Right cardiac atrium (tissue), 5 donors: ENCODE data around the gene TMEFF1. TPM values are rescaled to one million over a fixed set of nuclear protein-coding genes. Genes with fewer than 3 reads are reported as not detected.

ENCODE experiments used
- ATAC-seq, 2 donors: fragments of 200-7000 bp; cut with Tn5 transposase; one replicate each; pipeline versions ENCODE4 v1.8.0 to v1.9.1; 2020; ENCODE audit warnings: moderate library complexity in 2 of 2, mild to moderate bottlenecking in 1 of 2
- DNase-seq, 3 donors: peaks; one replicate each; pipeline ENCODE4 v3.0.0-alpha.2; 2020
- H3K27ac ChIP-seq: one replicate; pipeline ENCODE4 v1.5.1; 2013; ENCODE audit warnings: mild to moderate bottlenecking, low read length, control low read depth, moderate library complexity
- H3K27me3 ChIP-seq: one replicate; pipeline ENCODE4 v1.6.1; 2013; ENCODE audit not compliant: control insufficient read depth, insufficient read depth
- H3K4me1 ChIP-seq: one replicate; pipeline ENCODE4 v1.6.1; 2013; ENCODE audit warnings: low read length; ENCODE audit not compliant: control insufficient read depth, insufficient read depth
- H3K4me3 ChIP-seq: one replicate; pipeline ENCODE4 v1.5.1; 2013; ENCODE audit warnings: low read length, control low read depth
- H3K9me3 ChIP-seq: one replicate; pipeline ENCODE4 v1.6.1; 2013; ENCODE audit warnings: low read length; ENCODE audit not compliant: control insufficient read depth
- WGBS: extraction: QIAGEN DNeasy Blood & Tissue Kit; methylation state at CpG from one replicate; pipeline ENCODE4 v1.1.7; 2013; 5-methylcytosine and 5-hydroxymethylcytosine counted together
- intact Hi-C, 4 donors: fragments of 100-400 bp; cut with DNase I; formaldehyde crosslinking; loops; one replicate each; pipeline versions ENCODE4 v1.11.0 to v1.14.0; 2022 to 2023
- long read RNA-seq, 4 donors: library from polyadenylated mRNA; unstranded; transcript quantifications; one replicate each; pipeline ENCODE4 v2.0.0, GENCODE V29; 2020 to 2021
- polyA plus RNA-seq: library from polyadenylated mRNA; stranded (reverse); fragments of 200-250 nt; gene quantifications from one replicate; pipeline ENCODE4 v1.2.3, GENCODE V29; 2013
- total RNA-seq, 4 donors: library from RNA; stranded (reverse); fragmentation: NEBNext Ultra II Directional; extraction: Animal tissue kit (Norgen Biotek cat#: 25700); gene quantifications; one replicate each; pipeline ENCODE4 v1.2.1, GENCODE V29; 2021
- donor health status: healthy with polysubstance abuse.
- donor health status: DM: no; HTN: yes; CAD: no.
- donor health status: DM: no; HTN: no; CAD: no.
- donor health status: DM: no; HTN: yes; CAD: no; lungs with severe emphysema.
- donor health status: DM: yes; HTN: yes; CAD: no.

TMEFF1 gene, protein sequence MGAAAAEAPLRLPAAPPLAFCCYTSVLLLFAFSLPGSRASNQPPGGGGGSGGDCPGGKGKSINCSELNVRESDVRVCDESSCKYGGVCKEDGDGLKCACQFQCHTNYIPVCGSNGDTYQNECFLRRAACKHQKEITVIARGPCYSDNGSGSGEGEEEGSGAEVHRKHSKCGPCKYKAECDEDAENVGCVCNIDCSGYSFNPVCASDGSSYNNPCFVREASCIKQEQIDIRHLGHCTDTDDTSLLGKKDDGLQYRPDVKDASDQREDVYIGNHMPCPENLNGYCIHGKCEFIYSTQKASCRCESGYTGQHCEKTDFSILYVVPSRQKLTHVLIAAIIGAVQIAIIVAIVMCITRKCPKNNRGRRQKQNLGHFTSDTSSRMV
- total RNA-seq, result under 1 TPM in 2 of 4 donors, not detected in 2; 0.15 to 0.34 TPM
- 0.02 TPM for polyA plus RNA-seq
- long read RNA-seq, donor 1, result 0 reads
- long read RNA-seq, donor 2, result 0 reads
- long read RNA-seq, donor 3, result 0 reads
- long read RNA-seq, donor 4, partial matches to known transcripts, result 0 of 1 reads
- long read RNA-seq, donor 4, other reads (novel, unspliced or antisense), result 0 of 1 reads

- H3K9me3 ChIP-seq, result no peaks in the 10 kb centered on the region
- no peak within 1 kb of the TSS for H3K27ac ChIP-seq
- H3K27me3 ChIP-seq, result no peaks in the 10 kb centered on the region
- DNase-seq, result peak; percentile 33 to 77 (median 68)
- peak within 1 kb of the TSS; percentile 95 for H3K4me3 ChIP-seq
- H3K4me1 ChIP-seq, result no peaks in the 10 kb centered on the region
- 2% methylated on average over 54 of the region's 54 CpGs for WGBS
- intact Hi-C loops, result no loop called here
- peak; percentile 79 to 83 for ATAC-seq
Observed at GRCh38 chr9:100472788-100473275, at the start of gene TMEFF1. Gene TMEFF1 (plus strand): TSS chr9:100473149. CDS start chr9:100473545, 396 bp downstream.

DNA sequence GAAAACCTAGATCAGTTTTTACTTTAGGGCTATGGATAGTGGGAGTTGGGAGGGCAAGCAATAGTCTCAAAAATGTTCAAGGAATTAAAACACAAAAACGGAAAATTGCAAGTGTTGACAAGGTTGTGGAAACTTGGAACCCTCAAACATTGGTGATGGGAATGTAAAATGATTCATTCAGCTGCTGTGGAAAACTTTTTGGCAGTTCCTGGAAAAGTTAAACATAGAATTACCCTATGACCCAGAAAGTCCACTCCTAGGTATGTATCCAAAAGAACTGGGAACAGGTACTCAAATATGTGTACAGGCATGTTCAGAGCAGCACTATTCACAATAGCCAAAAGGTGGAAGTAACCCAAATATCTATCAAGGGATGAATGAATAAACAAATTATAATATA lies 47.2 kb upstream of the TMEFF1 start:
- Histone ChIP-seq H3K4me3 (no peak overlapping the region), H3K4me1 (peaks cover 7% of the 10 kb centered on the region), H3K9me3 (no peaks in the 10 kb centered on the region), H3K27ac (no peak overlapping the region), H3K27me3 (no peaks in the 10 kb centered on the region)
- no peak for ATAC-seq
- intact Hi-C loops, result no loop called here
- WGBS, result 37% methylated on average over 1 of the region's 1 CpG
- DNase-seq, result no peak

DNA sequence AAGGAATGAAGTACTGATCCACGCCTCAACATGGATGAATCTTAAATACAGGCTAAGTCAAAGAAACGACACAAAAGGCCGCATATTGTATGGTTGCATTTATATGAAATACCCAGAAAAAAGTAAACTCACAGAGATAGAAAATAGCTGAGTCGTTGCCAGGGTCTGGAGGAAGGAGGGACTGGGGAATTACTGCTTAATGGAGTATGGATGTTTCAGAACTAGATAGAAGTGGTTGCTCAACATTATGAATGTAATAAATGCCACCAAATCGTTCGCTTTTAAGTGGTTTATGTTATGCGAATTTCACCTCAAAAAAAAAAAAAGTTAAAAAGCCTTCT lies 46.8 kb upstream of the TMEFF1 start:
- peak overlapping the region; percentile 49 for H3K27ac ChIP-seq
- H3K27me3 ChIP-seq, result no peaks in the 10 kb centered on the region
- DNase-seq (no peak), ATAC-seq (no peak)
- H3K9me3 ChIP-seq, result no peaks in the 10 kb centered on the region
- intact Hi-C loops, result no loop called here
- 37% methylated on average over 7 of the region's 7 CpGs for WGBS
- peak overlapping the region; percentile 100 for H3K4me3 ChIP-seq
- H3K4me1 ChIP-seq, result peaks cover 7% of the 10 kb centered on the region

- H3K4me3 ChIP-seq, result peak within 1 kb of the TSS; percentile 100
- H3K9me3 ChIP-seq, result no peaks in the 10 kb centered on the region
- under 1% methylated on average over 80 of the region's 80 CpGs for WGBS
- DNase-seq, result peak; percentile 71 to 88 (median 87)
- H3K27me3 ChIP-seq, result no peaks in the 10 kb centered on the region
- peak within 1 kb of the TSS; percentile 80 for H3K27ac ChIP-seq
- peak; percentile 85 to 87 for ATAC-seq
- peaks cover 7% of the 10 kb centered on the region for H3K4me1 ChIP-seq
- intact Hi-C loops, result no loop called here
Observed at GRCh38 chr9:100426530-100427365, 46.2 kb upstream of the TMEFF1 start, which contains the start of gene MSANTD3. Gene MSANTD3 (plus strand): TSS chr9:100427143. CDS start chr9:100441939, 14,796 bp downstream.

DNA sequence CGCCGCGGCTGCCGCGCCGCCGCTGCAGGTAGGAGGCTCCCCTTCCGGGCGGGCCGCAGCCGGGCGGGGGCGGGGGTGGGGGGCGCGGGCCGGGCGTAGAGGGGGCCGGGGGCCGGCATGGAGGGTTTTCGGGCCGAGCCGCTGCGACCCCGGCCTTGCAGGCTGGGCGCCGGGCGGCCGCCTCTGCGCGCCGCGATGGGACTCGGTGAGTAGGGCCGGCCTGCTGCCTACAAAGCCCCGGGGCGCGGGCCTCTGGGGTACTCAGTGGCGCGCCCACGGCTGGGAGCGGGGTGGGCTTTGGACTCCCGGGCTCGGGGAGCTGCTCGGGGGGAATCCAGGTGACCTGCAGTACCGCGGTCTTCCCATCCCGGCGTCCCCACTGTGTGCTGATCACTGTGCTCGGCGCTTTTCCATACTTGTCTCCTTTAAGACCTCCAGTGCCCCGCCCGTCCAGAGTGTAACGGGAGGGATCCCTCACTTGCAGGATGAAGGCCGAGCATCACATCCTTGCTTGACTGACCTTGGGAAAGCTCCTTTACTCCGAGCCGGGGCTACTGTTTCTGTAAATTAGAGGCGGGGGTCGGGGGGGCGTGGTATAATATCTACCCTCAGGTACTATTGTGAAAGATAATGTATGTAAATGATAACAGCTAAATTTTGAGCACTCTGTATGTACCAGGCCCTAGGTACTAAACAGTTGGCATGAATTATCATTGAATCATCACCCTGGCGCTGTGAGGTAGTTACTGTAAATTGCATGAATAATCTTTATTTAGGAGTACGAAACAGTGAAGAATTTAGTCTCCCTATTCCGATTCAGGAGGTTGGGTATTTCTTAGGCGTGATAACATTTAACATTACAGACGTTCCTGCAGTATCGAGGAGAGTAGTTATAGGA lies 45.3 kb upstream of the TMEFF1 start:
- 5% methylated on average over 65 of the region's 65 CpGs for WGBS
- peak overlapping the region; percentile 100 for H3K4me3 ChIP-seq
- intact Hi-C loops, result no loop called here

GRCh38 chr9:100428871-100429654 lies 43.9 kb upstream of the TMEFF1 start:
- intact Hi-C loops, result no loop called here
- Histone ChIP-seq H3K27ac (peak overlapping the region; percentile 38), H3K4me1 (peaks cover 7% of the 10 kb centered on the region), H3K4me3 (no peak overlapping the region), H3K9me3 (no peaks in the 10 kb centered on the region), H3K27me3 (no peaks in the 10 kb centered on the region)
- DNase-seq (no peak), ATAC-seq (peak; percentile 58 to 78)
- WGBS, result 50% methylated on average over 9 of the region's 9 CpGs

More for the DNA sequence above, 45.3 kb upstream of the TMEFF1 start:
- DNase-seq (peak; percentile 55 to 75 (median 71)), ATAC-seq (peak; percentile 55 to 62)
- peak overlapping the region; percentile 80 for H3K27ac ChIP-seq
- H3K4me1 ChIP-seq, result peaks cover 7% of the 10 kb centered on the region
- no peaks in the 10 kb centered on the region for H3K27me3 ChIP-seq
- H3K9me3 ChIP-seq, result no peaks in the 10 kb centered on the region

GRCh38 chr9:100430286-100430940 lies 42.5 kb upstream of the TMEFF1 start:
- WGBS, result 94% methylated on average over 5 of the region's 5 CpGs
- no peak for ATAC-seq
- H3K27ac ChIP-seq, result no peak overlapping the region
- no peak for DNase-seq
- H3K4me3 ChIP-seq, result no peak overlapping the region
- H3K9me3 ChIP-seq, result no peaks in the 10 kb centered on the region
- no peaks in the 10 kb centered on the region for H3K27me3 ChIP-seq
- peaks cover 7% of the 10 kb centered on the region for H3K4me1 ChIP-seq
- intact Hi-C loops, result loop anchor here in 1 of 4 donors (10.0 kb wide), 1 partner anchor 76 kb away; the partner anchor contains the start of gene TEX10

- H3K9me3 ChIP-seq, result no peaks in the 10 kb centered on the region
- peaks cover 7% of the 10 kb centered on the region for H3K4me1 ChIP-seq
- intact Hi-C loops, result loop anchor here in 1 of 4 donors (10.0 kb wide), 1 partner anchor 77 kb away; the partner anchor contains the start of gene TEX10
- no peak overlapping the region for H3K4me3 ChIP-seq
- H3K27ac ChIP-seq, result no peak overlapping the region
- no peak for ATAC-seq
- no peaks in the 10 kb centered on the region for H3K27me3 ChIP-seq
- no peak for DNase-seq
- 95% methylated on average over 5 of the region's 5 CpGs for WGBS
Observed at GRCh38 chr9:100431886-100432285, 41.1 kb upstream of the TMEFF1 start.

- Histone ChIP-seq H3K27me3 (no peaks in the 10 kb centered on the region), H3K4me1 (peaks cover 7% of the 10 kb centered on the region), H3K9me3 (no peaks in the 10 kb centered on the region), H3K27ac (no peak overlapping the region), H3K4me3 (no peak overlapping the region)
- DNase-seq (no peak), ATAC-seq (no peak)
- intact Hi-C loops, result loop anchor here in 1 of 4 donors (10.0 kb wide), 1 partner anchor 78 kb away; the partner anchor contains the start of gene TEX10
- 91% methylated on average over 3 of the region's 3 CpGs for WGBS
Observed at GRCh38 chr9:100432736-100433135, 40.2 kb upstream of the TMEFF1 start.
